OCI-LY1 (cell line): ENCODE data around the gene MMRN1.

ENCODE experiments used
- CTCF ChIP-seq: fragments of 200-600 bp; sonication (generic), shearing (Covaris generic); IDR thresholded peaks from 2 replicates; pipeline ENCODE4 v1.5.1; 2017; ENCODE audit warnings: mild to moderate bottlenecking, antibody characterized with exemption, low read length, moderate library complexity, mixed read lengths
- EZH2 ChIP-seq: fragments of 200-600 bp; sonication (generic), shearing (Covaris generic); IDR thresholded peaks from 2 replicates; pipeline ENCODE4 v1.8.0; 2017; ENCODE audit warnings: borderline replicate concordance, mixed run types, mild to moderate bottlenecking, antibody characterized with exemption, low read length, moderate library complexity, mixed read lengths

- TF ChIP-seq EZH2 (no peak), CTCF (no peak)
These were observed 26.4 kb upstream of the MMRN1 start for GRCh38 chr4:89868276-89868675.
